DOHH2 (cell line): Measurements from ENCODE around the gene DNAJC5G.
A peak's percentile ranks its signal among the peaks of the same experiment; 100 is the strongest.

Source experiments
- H3F3A ChIP-seq: fragments of 200-600 bp; sonication (generic), shearing (Covaris generic); 2 replicates; pipeline ENCODE4 v1.6.0; 2016; ENCODE audit warnings: antibody characterized with exemption, mild to moderate bottlenecking; ENCODE audit not compliant: control insufficient read depth, insufficient read depth
- H3K27ac ChIP-seq: fragments of 200-600 bp; sonication (generic); 2 replicates; pipeline ENCODE4 v1.5.1; 2014; ENCODE audit warnings: low read depth, mild to moderate bottlenecking, low read length, moderate library complexity
- H3K27me3 ChIP-seq: fragments of 200-600 bp; sonication (generic); 2 replicates; pipeline ENCODE4 v1.6.1; 2014; ENCODE audit warnings: mild to moderate bottlenecking, low read length, mixed read lengths; ENCODE audit not compliant: control insufficient read depth
- H3K36me3 ChIP-seq: fragments of 200-600 bp; sonication (generic); 2 replicates; pipeline ENCODE4 v1.6.1; 2014; ENCODE audit warnings: mild to moderate bottlenecking, low read length, moderate library complexity, mixed read lengths; ENCODE audit not compliant: control insufficient read depth
- H3K4me1 ChIP-seq: fragments of 200-600 bp; sonication (generic); 2 replicates; pipeline ENCODE4 v1.6.1; 2014; ENCODE audit warnings: mild to moderate bottlenecking, low read length, mixed read lengths; ENCODE audit not compliant: control insufficient read depth
- H3K4me2 ChIP-seq: fragments of 200-600 bp; sonication (generic); 2 replicates; pipeline ENCODE4 v1.6.0; 2014; ENCODE audit warnings: mild to moderate bottlenecking, low read length, moderate library complexity
- H3K4me3 ChIP-seq: fragments of 200-600 bp; sonication (generic); 2 replicates; pipeline ENCODE4 v1.5.1; 2014; ENCODE audit warnings: mild to moderate bottlenecking, low read length, mixed read lengths
- H3K79me2 ChIP-seq: fragments of 200-600 bp; sonication (generic); 2 replicates; pipeline ENCODE4 v1.6.1; 2014; ENCODE audit warnings: mild to moderate bottlenecking, low read length, mixed read lengths; ENCODE audit not compliant: control insufficient read depth
- H3K9me2 ChIP-seq: fragments of 200-600 bp; sonication (generic); replicated peaks from 2 replicates; pipeline ENCODE4 v1.6.1; 2014; ENCODE audit warnings: mild to moderate bottlenecking, low read length, mixed read lengths; ENCODE audit not compliant: control insufficient read depth
- H3K9me3 ChIP-seq: fragments of 200-600 bp; sonication (generic); 2 replicates; pipeline ENCODE4 v1.6.1; 2014; ENCODE audit warnings: antibody characterized with exemption, low read length, mixed read lengths; ENCODE audit not compliant: control insufficient read depth, insufficient read depth
- H4K20me1 ChIP-seq: fragments of 200-600 bp; sonication (generic); 2 replicates; pipeline ENCODE4 v1.6.0; 2014; ENCODE audit warnings: low read depth, mild to moderate bottlenecking, antibody characterized with exemption, low read length, moderate library complexity; ENCODE audit not compliant: control insufficient read depth, insufficient read depth
- EZH2phosphoT487 ChIP-seq: fragments of 200-600 bp; sonication (generic); IDR thresholded peaks from 2 replicates; pipeline ENCODE4 v1.6.1; 2017; ENCODE audit warnings: borderline replicate concordance, mild to moderate bottlenecking, antibody characterized with exemption, low read length, moderate library complexity, mixed read lengths
- TF ChIP-seq, protein P1 (sequence below): fragments of 200-600 bp; sonication (generic); IDR thresholded peaks from one replicate; pipeline ENCODE4 v1.5.1; 2014; ENCODE audit warnings: antibody characterized with exemption, mild to moderate bottlenecking, low read depth, low read length; ENCODE audit not compliant: poor library complexity, severe bottlenecking

Gene DNAJC5G

DNA sequence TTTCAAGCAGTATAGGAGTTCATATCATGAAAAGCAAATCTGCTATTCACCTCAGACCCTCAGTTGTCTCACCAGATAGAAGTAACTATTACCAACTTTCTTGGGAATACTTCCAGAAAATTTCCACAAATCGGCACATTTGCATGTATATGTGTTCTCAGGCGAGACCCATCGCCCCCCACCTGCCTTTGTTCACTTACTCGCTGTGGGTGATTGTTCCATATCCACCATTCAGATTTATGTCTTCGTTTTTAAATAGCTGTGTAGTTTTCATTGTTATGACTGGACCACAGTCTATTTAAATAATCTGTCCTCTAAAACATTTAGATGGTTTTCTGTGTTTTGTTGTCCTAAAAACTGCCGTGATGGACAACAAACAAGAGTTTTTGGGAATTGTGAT, 10.2 kb downstream of the DNAJC5G start:
- TF ChIP-seq, protein P1, sequence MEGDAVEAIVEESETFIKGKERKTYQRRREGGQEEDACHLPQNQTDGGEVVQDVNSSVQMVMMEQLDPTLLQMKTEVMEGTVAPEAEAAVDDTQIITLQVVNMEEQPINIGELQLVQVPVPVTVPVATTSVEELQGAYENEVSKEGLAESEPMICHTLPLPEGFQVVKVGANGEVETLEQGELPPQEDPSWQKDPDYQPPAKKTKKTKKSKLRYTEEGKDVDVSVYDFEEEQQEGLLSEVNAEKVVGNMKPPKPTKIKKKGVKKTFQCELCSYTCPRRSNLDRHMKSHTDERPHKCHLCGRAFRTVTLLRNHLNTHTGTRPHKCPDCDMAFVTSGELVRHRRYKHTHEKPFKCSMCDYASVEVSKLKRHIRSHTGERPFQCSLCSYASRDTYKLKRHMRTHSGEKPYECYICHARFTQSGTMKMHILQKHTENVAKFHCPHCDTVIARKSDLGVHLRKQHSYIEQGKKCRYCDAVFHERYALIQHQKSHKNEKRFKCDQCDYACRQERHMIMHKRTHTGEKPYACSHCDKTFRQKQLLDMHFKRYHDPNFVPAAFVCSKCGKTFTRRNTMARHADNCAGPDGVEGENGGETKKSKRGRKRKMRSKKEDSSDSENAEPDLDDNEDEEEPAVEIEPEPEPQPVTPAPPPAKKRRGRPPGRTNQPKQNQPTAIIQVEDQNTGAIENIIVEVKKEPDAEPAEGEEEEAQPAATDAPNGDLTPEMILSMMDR, result no peak
- no peak for TF ChIP-seq EZH2phosphoT487
- H3K79me2 ChIP-seq, result no peaks in the 10 kb centered on the region
- no peaks in the 10 kb centered on the region for H3K27me3 ChIP-seq
- H3K36me3 ChIP-seq, result no peaks in the 10 kb centered on the region
- H4K20me1 ChIP-seq, result no peaks in the 10 kb centered on the region
- no peak overlapping the region for H3K4me2 ChIP-seq
- peaks cover 20% of the 10 kb centered on the region for H3K4me1 ChIP-seq
- H3K9me3 ChIP-seq, result no peaks in the 10 kb centered on the region
- 0 out of 2 replicates have a peak, but pooled peaks cover 2% of the 10 kb centered on the region for H3F3A ChIP-seq
- H3K9me2 ChIP-seq, result no peaks in the 10 kb centered on the region
- H3K27ac ChIP-seq, result no peak overlapping the region
- no peak overlapping the region for H3K4me3 ChIP-seq

DNA sequence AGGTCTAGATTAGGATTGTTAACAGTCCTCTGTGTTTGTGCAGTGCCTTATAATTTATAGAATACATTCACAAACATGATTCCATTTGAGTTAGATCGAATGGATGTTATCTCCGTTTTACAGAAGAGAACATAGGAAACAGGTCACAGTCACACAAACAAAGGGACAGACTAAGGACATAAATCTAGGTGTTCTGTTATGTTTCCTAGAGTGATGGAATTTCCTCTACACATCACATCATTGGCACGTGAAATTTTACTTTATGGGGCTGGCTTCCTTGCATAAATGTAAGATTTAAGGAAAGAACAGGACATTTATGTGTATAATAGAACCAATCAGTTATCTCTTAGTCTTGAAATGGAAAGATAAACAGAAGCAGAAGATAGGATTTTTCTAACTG, 13.4 kb downstream of the DNAJC5G start:
- no peak overlapping the region for H3K4me2 ChIP-seq
- no peaks in the 10 kb centered on the region for H3K9me3 ChIP-seq
- H3K27ac ChIP-seq, result no peak overlapping the region
- H4K20me1 ChIP-seq, result no peaks in the 10 kb centered on the region
- no peaks in the 10 kb centered on the region for H3K36me3 ChIP-seq
- H3F3A ChIP-seq, result 0 out of 2 replicates have a peak, but pooled peaks cover 2% of the 10 kb centered on the region
- H3K9me2 ChIP-seq, result no peaks in the 10 kb centered on the region
- H3K79me2 ChIP-seq, result no peaks in the 10 kb centered on the region
- H3K4me3 ChIP-seq, result no peak overlapping the region
- no peaks in the 10 kb centered on the region for H3K27me3 ChIP-seq
- TF ChIP-seq, protein P1, result no peak
- TF ChIP-seq EZH2phosphoT487, result no peak
- peaks cover 49% of the 10 kb centered on the region for H3K4me1 ChIP-seq

DNA sequence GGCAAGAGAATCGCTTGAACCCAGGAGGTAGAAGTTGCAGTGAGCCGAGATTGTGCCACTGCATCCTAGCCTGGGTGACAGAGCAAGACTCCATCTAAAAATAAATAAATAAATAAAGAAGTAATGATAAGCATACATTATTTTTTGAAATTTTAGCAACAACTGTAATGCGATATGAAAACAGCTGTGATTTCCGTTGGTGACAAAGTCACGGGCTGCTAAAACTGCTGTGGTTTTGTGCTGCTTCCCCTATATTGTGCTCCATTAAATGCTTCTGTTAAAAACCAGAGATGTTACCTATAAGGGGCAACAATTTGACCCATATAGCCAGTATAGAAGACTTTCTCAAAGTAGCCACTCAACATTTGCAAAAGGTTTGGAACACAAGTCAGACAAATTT, 15.3 kb downstream of the DNAJC5G start:
- peak overlapping the region; percentile 29 for H3K4me3 ChIP-seq
- H4K20me1 ChIP-seq, result no peaks in the 10 kb centered on the region
- peak overlapping the region; percentile 52 for H3K4me2 ChIP-seq
- H3K4me1 ChIP-seq, result peaks cover 54% of the 10 kb centered on the region
- H3K9me2 ChIP-seq, result no peaks in the 10 kb centered on the region
- H3K27ac ChIP-seq, result peak overlapping the region; percentile 59
- TF ChIP-seq, protein P1, result no peak
- no peak for TF ChIP-seq EZH2phosphoT487
- no peaks in the 10 kb centered on the region for H3K79me2 ChIP-seq
- H3K27me3 ChIP-seq, result no peaks in the 10 kb centered on the region
- H3K9me3 ChIP-seq, result no peaks in the 10 kb centered on the region
- H3F3A ChIP-seq, result 0 out of 2 replicates have a peak, but pooled peaks cover 2% of the 10 kb centered on the region
- H3K36me3 ChIP-seq, result no peaks in the 10 kb centered on the region
